ENCODE data around the gene ARMC5.

DNA sequence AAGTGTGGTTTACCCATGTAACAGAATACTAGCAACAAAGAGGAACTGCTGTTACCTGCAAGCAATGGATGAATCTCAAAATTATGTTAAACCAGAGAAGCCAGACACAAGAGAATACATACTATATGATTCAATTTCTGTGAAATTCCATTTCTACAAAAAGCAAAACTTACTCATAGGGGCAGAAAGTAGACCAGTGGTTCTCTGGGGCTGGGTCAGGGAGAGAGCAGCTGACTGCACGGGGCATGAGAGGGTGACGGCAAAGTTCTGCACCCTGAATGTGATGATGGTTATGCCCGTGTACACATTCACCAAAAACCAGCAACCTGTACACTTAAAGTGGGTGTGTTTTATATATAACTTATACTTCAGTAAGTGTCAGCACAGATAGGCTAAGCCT is 19.8 kb upstream of the ARMC5 start:
- TF ChIP-seq, protein P1, sequence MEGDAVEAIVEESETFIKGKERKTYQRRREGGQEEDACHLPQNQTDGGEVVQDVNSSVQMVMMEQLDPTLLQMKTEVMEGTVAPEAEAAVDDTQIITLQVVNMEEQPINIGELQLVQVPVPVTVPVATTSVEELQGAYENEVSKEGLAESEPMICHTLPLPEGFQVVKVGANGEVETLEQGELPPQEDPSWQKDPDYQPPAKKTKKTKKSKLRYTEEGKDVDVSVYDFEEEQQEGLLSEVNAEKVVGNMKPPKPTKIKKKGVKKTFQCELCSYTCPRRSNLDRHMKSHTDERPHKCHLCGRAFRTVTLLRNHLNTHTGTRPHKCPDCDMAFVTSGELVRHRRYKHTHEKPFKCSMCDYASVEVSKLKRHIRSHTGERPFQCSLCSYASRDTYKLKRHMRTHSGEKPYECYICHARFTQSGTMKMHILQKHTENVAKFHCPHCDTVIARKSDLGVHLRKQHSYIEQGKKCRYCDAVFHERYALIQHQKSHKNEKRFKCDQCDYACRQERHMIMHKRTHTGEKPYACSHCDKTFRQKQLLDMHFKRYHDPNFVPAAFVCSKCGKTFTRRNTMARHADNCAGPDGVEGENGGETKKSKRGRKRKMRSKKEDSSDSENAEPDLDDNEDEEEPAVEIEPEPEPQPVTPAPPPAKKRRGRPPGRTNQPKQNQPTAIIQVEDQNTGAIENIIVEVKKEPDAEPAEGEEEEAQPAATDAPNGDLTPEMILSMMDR (IDR thresholded peaks at IDR 0.05; ENCODE audit: insufficient read depth, low read depth, low read length), result no peak
- TF ChIP-seq EZH2 (IDR thresholded peaks at IDR 0.05; ENCODE audit: insufficient read depth, low read length), result no peak
